DOHH2 (cell line): ENCODE measurements around the gene MGAT5.

Experiments
- H3F3A ChIP-seq: fragments of 200-600 bp; sonication (generic), shearing (Covaris generic); 2 replicates; pipeline ENCODE4 v1.6.0; 2016; ENCODE audit warnings: antibody characterized with exemption, mild to moderate bottlenecking; ENCODE audit not compliant: control insufficient read depth, insufficient read depth
- H3K27ac ChIP-seq: fragments of 200-600 bp; sonication (generic); 2 replicates; pipeline ENCODE4 v1.5.1; 2014; ENCODE audit warnings: low read depth, mild to moderate bottlenecking, low read length, moderate library complexity
- H3K27me3 ChIP-seq: fragments of 200-600 bp; sonication (generic); 2 replicates; pipeline ENCODE4 v1.6.1; 2014; ENCODE audit warnings: mild to moderate bottlenecking, low read length, mixed read lengths; ENCODE audit not compliant: control insufficient read depth
- H3K36me3 ChIP-seq: fragments of 200-600 bp; sonication (generic); 2 replicates; pipeline ENCODE4 v1.6.1; 2014; ENCODE audit warnings: mild to moderate bottlenecking, low read length, moderate library complexity, mixed read lengths; ENCODE audit not compliant: control insufficient read depth
- H3K4me1 ChIP-seq: fragments of 200-600 bp; sonication (generic); 2 replicates; pipeline ENCODE4 v1.6.1; 2014; ENCODE audit warnings: mild to moderate bottlenecking, low read length, mixed read lengths; ENCODE audit not compliant: control insufficient read depth
- H3K4me2 ChIP-seq: fragments of 200-600 bp; sonication (generic); 2 replicates; pipeline ENCODE4 v1.6.0; 2014; ENCODE audit warnings: mild to moderate bottlenecking, low read length, moderate library complexity
- H3K4me3 ChIP-seq: fragments of 200-600 bp; sonication (generic); 2 replicates; pipeline ENCODE4 v1.5.1; 2014; ENCODE audit warnings: mild to moderate bottlenecking, low read length, mixed read lengths
- H3K79me2 ChIP-seq: fragments of 200-600 bp; sonication (generic); 2 replicates; pipeline ENCODE4 v1.6.1; 2014; ENCODE audit warnings: mild to moderate bottlenecking, low read length, mixed read lengths; ENCODE audit not compliant: control insufficient read depth
- H3K9me2 ChIP-seq: fragments of 200-600 bp; sonication (generic); replicated peaks from 2 replicates; pipeline ENCODE4 v1.6.1; 2014; ENCODE audit warnings: mild to moderate bottlenecking, low read length, mixed read lengths; ENCODE audit not compliant: control insufficient read depth
- H3K9me3 ChIP-seq: fragments of 200-600 bp; sonication (generic); 2 replicates; pipeline ENCODE4 v1.6.1; 2014; ENCODE audit warnings: antibody characterized with exemption, low read length, mixed read lengths; ENCODE audit not compliant: control insufficient read depth, insufficient read depth
- H4K20me1 ChIP-seq: fragments of 200-600 bp; sonication (generic); 2 replicates; pipeline ENCODE4 v1.6.0; 2014; ENCODE audit warnings: low read depth, mild to moderate bottlenecking, antibody characterized with exemption, low read length, moderate library complexity; ENCODE audit not compliant: control insufficient read depth, insufficient read depth
- EZH2phosphoT487 ChIP-seq: fragments of 200-600 bp; sonication (generic); IDR thresholded peaks from 2 replicates; pipeline ENCODE4 v1.6.1; 2017; ENCODE audit warnings: borderline replicate concordance, mild to moderate bottlenecking, antibody characterized with exemption, low read length, moderate library complexity, mixed read lengths
- TF ChIP-seq, protein P1 (sequence below): fragments of 200-600 bp; sonication (generic); IDR thresholded peaks from one replicate; pipeline ENCODE4 v1.5.1; 2014; ENCODE audit warnings: antibody characterized with exemption, mild to moderate bottlenecking, low read depth, low read length; ENCODE audit not compliant: poor library complexity, severe bottlenecking

Gene MGAT5

DNA sequence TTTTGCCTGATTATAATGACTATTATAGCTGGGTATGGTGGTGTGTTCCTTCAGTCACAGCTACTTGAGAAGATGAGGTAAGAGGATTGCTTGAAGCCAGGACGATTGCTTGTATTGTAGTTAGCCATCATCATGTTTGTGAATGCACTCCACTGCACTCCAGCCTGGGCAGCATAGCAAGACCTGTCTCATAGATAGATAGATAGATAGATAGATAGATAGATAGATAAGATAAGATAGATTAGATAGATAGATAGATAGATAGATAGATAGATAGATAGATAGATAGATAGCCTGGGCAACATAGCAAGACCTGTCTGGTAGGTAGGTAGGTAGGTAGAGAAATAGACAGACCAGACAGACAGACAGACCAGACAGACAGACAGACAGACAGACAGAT lies 127.3 kb downstream of the MGAT5 start:
- H3K27me3 ChIP-seq = no peaks in the 10 kb centered on the region
- H3F3A ChIP-seq = no peaks in the 10 kb centered on the region
- TF ChIP-seq EZH2phosphoT487 = no peak
- TF ChIP-seq, protein P1, sequence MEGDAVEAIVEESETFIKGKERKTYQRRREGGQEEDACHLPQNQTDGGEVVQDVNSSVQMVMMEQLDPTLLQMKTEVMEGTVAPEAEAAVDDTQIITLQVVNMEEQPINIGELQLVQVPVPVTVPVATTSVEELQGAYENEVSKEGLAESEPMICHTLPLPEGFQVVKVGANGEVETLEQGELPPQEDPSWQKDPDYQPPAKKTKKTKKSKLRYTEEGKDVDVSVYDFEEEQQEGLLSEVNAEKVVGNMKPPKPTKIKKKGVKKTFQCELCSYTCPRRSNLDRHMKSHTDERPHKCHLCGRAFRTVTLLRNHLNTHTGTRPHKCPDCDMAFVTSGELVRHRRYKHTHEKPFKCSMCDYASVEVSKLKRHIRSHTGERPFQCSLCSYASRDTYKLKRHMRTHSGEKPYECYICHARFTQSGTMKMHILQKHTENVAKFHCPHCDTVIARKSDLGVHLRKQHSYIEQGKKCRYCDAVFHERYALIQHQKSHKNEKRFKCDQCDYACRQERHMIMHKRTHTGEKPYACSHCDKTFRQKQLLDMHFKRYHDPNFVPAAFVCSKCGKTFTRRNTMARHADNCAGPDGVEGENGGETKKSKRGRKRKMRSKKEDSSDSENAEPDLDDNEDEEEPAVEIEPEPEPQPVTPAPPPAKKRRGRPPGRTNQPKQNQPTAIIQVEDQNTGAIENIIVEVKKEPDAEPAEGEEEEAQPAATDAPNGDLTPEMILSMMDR = no peak
- no peaks in the 10 kb centered on the region for H3K9me2 ChIP-seq
- H3K36me3 ChIP-seq = peaks cover 20% of the 10 kb centered on the region; the same call in 1 of the 2 replicates
- H4K20me1 ChIP-seq = no peaks in the 10 kb centered on the region
- no peaks in the 10 kb centered on the region for H3K79me2 ChIP-seq
- H3K4me3 ChIP-seq = no peak overlapping the region
- no peak overlapping the region for H3K4me2 ChIP-seq
- no peak overlapping the region for H3K27ac ChIP-seq
- no peaks in the 10 kb centered on the region for H3K9me3 ChIP-seq
- no peaks in the 10 kb centered on the region for H3K4me1 ChIP-seq

DNA sequence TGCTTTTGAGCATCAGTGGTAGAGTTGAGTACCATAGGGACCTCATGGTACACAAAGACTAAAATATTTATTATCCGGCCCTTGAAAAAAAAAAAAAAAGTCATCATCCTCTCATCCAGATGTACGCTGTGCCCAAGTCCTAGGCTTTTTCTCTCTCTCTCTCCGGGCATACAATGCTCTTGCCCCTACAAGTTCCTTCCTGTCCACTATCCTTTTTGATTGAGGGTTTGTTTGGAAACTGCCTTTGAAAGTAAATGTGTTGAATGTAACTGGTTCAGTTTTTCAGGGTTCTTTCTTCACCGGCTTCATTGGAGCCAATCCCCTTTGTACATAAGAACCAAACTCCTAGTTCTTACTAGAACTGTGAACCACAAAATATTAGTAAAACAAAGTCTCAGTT lies 130.3 kb downstream of the MGAT5 start:
- H3K4me3 ChIP-seq = no peak overlapping the region
- no peaks in the 10 kb centered on the region for H3K9me2 ChIP-seq
- no peaks in the 10 kb centered on the region for H3F3A ChIP-seq
- H3K4me1 ChIP-seq = no peaks in the 10 kb centered on the region
- no peaks in the 10 kb centered on the region for H3K79me2 ChIP-seq
- H3K9me3 ChIP-seq = no peaks in the 10 kb centered on the region
- H3K4me2 ChIP-seq = no peak overlapping the region
- no peak overlapping the region for H3K27ac ChIP-seq
- TF ChIP-seq, protein P1 = no peak
- TF ChIP-seq EZH2phosphoT487 = no peak
- no peaks in the 10 kb centered on the region for H3K27me3 ChIP-seq
- H4K20me1 ChIP-seq = no peaks in the 10 kb centered on the region
- peaks cover 4% of the 10 kb centered on the region for H3K36me3 ChIP-seq

DNA sequence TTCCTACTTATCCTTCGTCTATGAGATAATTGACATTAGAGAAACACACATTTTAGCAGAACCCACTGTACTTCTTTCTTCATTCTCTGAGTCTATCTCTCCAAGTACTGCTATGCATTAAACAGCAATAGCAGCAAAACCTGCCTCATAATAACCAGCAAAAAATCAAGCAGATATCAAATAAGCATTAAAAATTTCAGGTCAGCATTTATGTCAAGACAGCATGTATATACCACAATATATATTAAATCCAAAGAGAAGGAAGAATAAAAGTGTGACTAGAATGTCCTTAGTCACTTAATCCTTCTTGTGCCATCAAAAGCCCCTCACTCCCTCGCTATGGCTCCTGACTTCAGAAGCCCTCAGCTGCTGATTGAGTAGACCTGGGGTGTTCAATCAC lies 131.3 kb downstream of the MGAT5 start:
- H3K4me2 ChIP-seq = no peak overlapping the region
- no peaks in the 10 kb centered on the region for H3K9me2 ChIP-seq
- TF ChIP-seq, protein P1 = no peak
- no peak for TF ChIP-seq EZH2phosphoT487
- H3K27ac ChIP-seq = no peak overlapping the region
- no peak overlapping the region for H3K4me3 ChIP-seq
- no peaks in the 10 kb centered on the region for H3K9me3 ChIP-seq
- H3K4me1 ChIP-seq = no peaks in the 10 kb centered on the region
- no peaks in the 10 kb centered on the region for H3K79me2 ChIP-seq
- no peaks in the 10 kb centered on the region for H3F3A ChIP-seq
- no peaks in the 10 kb centered on the region for H3K27me3 ChIP-seq
- peaks cover 9% of the 10 kb centered on the region for H3K36me3 ChIP-seq
- H4K20me1 ChIP-seq = no peaks in the 10 kb centered on the region

DNA sequence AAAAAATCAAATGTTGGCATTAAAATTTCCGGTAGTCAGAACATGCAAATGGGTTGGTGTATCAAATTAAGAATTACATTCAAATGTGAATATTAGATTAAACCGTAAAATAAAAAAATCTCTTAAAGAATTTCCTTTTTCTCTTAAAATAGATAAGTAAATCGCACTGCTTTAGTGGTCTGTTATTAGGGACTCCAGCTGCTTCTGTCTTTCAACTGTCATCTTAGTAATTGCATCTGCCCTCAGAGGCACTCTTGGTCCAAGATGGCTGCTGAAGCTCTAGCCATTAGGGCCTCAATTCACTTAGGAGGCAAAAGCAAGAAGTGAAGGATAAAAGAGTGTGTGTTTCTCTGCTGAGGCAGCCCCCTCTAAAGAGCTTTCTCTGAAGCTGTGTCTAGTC lies 132.4 kb downstream of the MGAT5 start:
- no peaks in the 10 kb centered on the region for H3F3A ChIP-seq
- H3K79me2 ChIP-seq = no peaks in the 10 kb centered on the region
- H3K4me1 ChIP-seq = peaks cover 3% of the 10 kb centered on the region; the same call in 1 of the 2 replicates
- H3K9me2 ChIP-seq = no peaks in the 10 kb centered on the region
- H3K36me3 ChIP-seq = peaks cover 9% of the 10 kb centered on the region
- TF ChIP-seq, protein P1 = no peak
- TF ChIP-seq EZH2phosphoT487 = no peak
- no peaks in the 10 kb centered on the region for H3K9me3 ChIP-seq
- H4K20me1 ChIP-seq = no peaks in the 10 kb centered on the region
- H3K27ac ChIP-seq = no peak overlapping the region
- no peak overlapping the region for H3K4me3 ChIP-seq
- no peaks in the 10 kb centered on the region for H3K27me3 ChIP-seq
- H3K4me2 ChIP-seq = no peak overlapping the region
